Stimulated activated naive CD8-positive, alpha-beta T cell treated with anti-CD3 and anti-CD28 coated beads, Interleukin-15, Interleukin-2, amounts not matched to agents 100 ng/mL and 50 ng/mL, for 24 hours (primary cell): ENCODE measurements around the gene APOL4.
"Not testable (repeated sequence)": the region's sequence is repeated elsewhere in the genome, so short reads cannot be mapped to it uniquely, and the experiment has no call there.

Experiments used
- H3K27ac Mint-ChIP-seq: one replicate; pipeline ENCODE4 v1.8.0; 2021; ENCODE audit warnings: mild to moderate bottlenecking, mixed read lengths
- H3K27me3 Mint-ChIP-seq: one replicate; pipeline ENCODE4 v1.8.0; 2021; ENCODE audit warnings: mixed read lengths
- H3K36me3 Mint-ChIP-seq: one replicate; pipeline ENCODE4 v1.8.0; 2021; ENCODE audit warnings: low read depth, mixed read lengths
- H3K4me1 Mint-ChIP-seq: one replicate; pipeline ENCODE4 v1.8.0; 2021; ENCODE audit warnings: low read depth, mixed read lengths
- H3K4me3 Mint-ChIP-seq: one replicate; pipeline ENCODE4 v1.8.0; 2021; ENCODE audit warnings: mild to moderate bottlenecking, mixed read lengths
- H3K9me3 Mint-ChIP-seq: one replicate; pipeline ENCODE4 v1.8.0; 2021; ENCODE audit warnings: mixed read lengths

APOL4 gene

GRCh38 chr22:36165141-36165540 is 36.5 kb downstream of the APOL4 start:
- H3K27me3 Mint-ChIP-seq = no peaks in the 10 kb centered on the region
- no peak overlapping the region for H3K27ac Mint-ChIP-seq
- peaks cover 73% of the 10 kb centered on the region for H3K4me1 Mint-ChIP-seq
- no peak overlapping the region for H3K4me3 Mint-ChIP-seq
- peaks cover 8% of the 10 kb centered on the region for H3K9me3 Mint-ChIP-seq
- H3K36me3 Mint-ChIP-seq = no peaks in the 10 kb centered on the region

GRCh38 chr22:36164621-36165020 is 37.0 kb downstream of the APOL4 start:
- Mint-ChIP-seq H3K27ac (no peak overlapping the region), H3K27me3 (no peaks in the 10 kb centered on the region), H3K4me3 (no peak overlapping the region)

GRCh38 chr22:36163497-36163896 is 38.1 kb downstream of the APOL4 start:
- Mint-ChIP-seq H3K36me3 (no peaks in the 10 kb centered on the region), H3K27ac (no peak overlapping the region), H3K4me1 (peaks cover 90% of the 10 kb centered on the region), H3K27me3 (no peaks in the 10 kb centered on the region), H3K4me3 (peak overlapping the region; percentile 86), H3K9me3 (peaks cover 1% of the 10 kb centered on the region)

More at GRCh38 chr22:36164621-36165020, 37.0 kb downstream of the APOL4 start:
- Mint-ChIP-seq H3K36me3 (no peaks in the 10 kb centered on the region), H3K4me1 (peaks cover 79% of the 10 kb centered on the region), H3K9me3 (peaks cover 8% of the 10 kb centered on the region)

GRCh38 chr22:36162127-36163034 is 39.2 kb downstream of the APOL4 start:
- Mint-ChIP-seq H3K9me3 (no peaks in the 10 kb centered on the region), H3K27me3 (no peaks in the 10 kb centered on the region), H3K27ac (peak overlapping the region; percentile 99), H3K36me3 (no peaks in the 10 kb centered on the region), H3K4me1 (peaks cover 98% of the 10 kb centered on the region), H3K4me3 (peak overlapping the region; percentile 86)

- Mint-ChIP-seq H3K27ac (peak overlapping the region; percentile 99), H3K4me1 (peaks cover 98% of the 10 kb centered on the region), H3K4me3 (peak overlapping the region; percentile 86)
- not testable (repeated sequence) for H3K36me3 Mint-ChIP-seq, H3K27me3 Mint-ChIP-seq, H3K9me3 Mint-ChIP-seq
Measured at GRCh38 chr22:36161793-36162126, 39.8 kb downstream of the APOL4 start.

GRCh38 chr22:36160499-36160942 is 41.1 kb downstream of the APOL4 start, which contains the start of gene APOL3:
Gene APOL3 (minus strand): TSS chr22:36160755. CDS start chr22:36149055, 11,700 bp downstream.
- H3K27ac Mint-ChIP-seq = peak within 1 kb of the TSS; percentile 99
- H3K36me3 Mint-ChIP-seq = no peaks in the 10 kb centered on the region
- no peaks in the 10 kb centered on the region for H3K27me3 Mint-ChIP-seq
- peak within 1 kb of the TSS; percentile 86 for H3K4me3 Mint-ChIP-seq
- no peaks in the 10 kb centered on the region for H3K9me3 Mint-ChIP-seq
- peaks cover 98% of the 10 kb centered on the region for H3K4me1 Mint-ChIP-seq

- H3K27ac Mint-ChIP-seq = peak overlapping the region; percentile 99
- peaks cover 8% of the 10 kb centered on the region for H3K36me3 Mint-ChIP-seq
- H3K27me3 Mint-ChIP-seq = no peaks in the 10 kb centered on the region
- H3K4me1 Mint-ChIP-seq = peaks cover 98% of the 10 kb centered on the region
- H3K4me3 Mint-ChIP-seq = peak overlapping the region; percentile 86
- peaks cover 5% of the 10 kb centered on the region for H3K9me3 Mint-ChIP-seq
Measured at GRCh38 chr22:36156515-36157419, 44.8 kb downstream of the APOL4 start.

- peaks cover 6% of the 10 kb centered on the region for H3K9me3 Mint-ChIP-seq
- H3K4me3 Mint-ChIP-seq = peak overlapping the region; percentile 86
- H3K4me1 Mint-ChIP-seq = peaks cover 98% of the 10 kb centered on the region
- H3K36me3 Mint-ChIP-seq = peaks cover 12% of the 10 kb centered on the region
- H3K27me3 Mint-ChIP-seq = no peaks in the 10 kb centered on the region
- H3K27ac Mint-ChIP-seq = peak overlapping the region; percentile 99
Measured at GRCh38 chr22:36156119-36156514, 45.5 kb downstream of the APOL4 start.

- Mint-ChIP-seq H3K4me1 (peaks cover 98% of the 10 kb centered on the region), H3K27ac (peak overlapping the region; percentile 99), H3K27me3 (no peaks in the 10 kb centered on the region), H3K36me3 (peaks cover 15% of the 10 kb centered on the region), H3K4me3 (peak overlapping the region; percentile 86), H3K9me3 (peaks cover 6% of the 10 kb centered on the region)
Measured at GRCh38 chr22:36155702-36156101, 45.9 kb downstream of the APOL4 start.

- Mint-ChIP-seq H3K36me3 (peaks cover 22% of the 10 kb centered on the region), H3K4me3 (peak overlapping the region; percentile 24), H3K27me3 (no peaks in the 10 kb centered on the region), H3K27ac (peak overlapping the region; percentile 99), H3K9me3 (peaks cover 6% of the 10 kb centered on the region), H3K4me1 (peaks cover 93% of the 10 kb centered on the region)
Measured at GRCh38 chr22:36154423-36154945, 47.1 kb downstream of the APOL4 start.

- peak overlapping the region; percentile 84 for H3K27ac Mint-ChIP-seq
- H3K9me3 Mint-ChIP-seq = peaks cover 6% of the 10 kb centered on the region
- H3K4me1 Mint-ChIP-seq = peaks cover 85% of the 10 kb centered on the region
- peak overlapping the region; percentile 24 for H3K4me3 Mint-ChIP-seq
- H3K27me3 Mint-ChIP-seq = no peaks in the 10 kb centered on the region
- peaks cover 25% of the 10 kb centered on the region for H3K36me3 Mint-ChIP-seq
Measured at GRCh38 chr22:36153501-36154422, 47.8 kb downstream of the APOL4 start.

GRCh38 chr22:36152821-36153220 is 48.8 kb downstream of the APOL4 start:
- Mint-ChIP-seq H3K4me1 (peaks cover 76% of the 10 kb centered on the region), H3K36me3 (peaks cover 31% of the 10 kb centered on the region)
- H3K9me3 Mint-ChIP-seq, H3K27ac Mint-ChIP-seq, H3K4me3 Mint-ChIP-seq, H3K27me3 Mint-ChIP-seq: not testable (repeated sequence)

- H3K27ac Mint-ChIP-seq = peak overlapping the region; percentile 61
- H3K36me3 Mint-ChIP-seq = peaks cover 32% of the 10 kb centered on the region
- H3K27me3 Mint-ChIP-seq = no peaks in the 10 kb centered on the region
- H3K9me3 Mint-ChIP-seq = peaks cover 6% of the 10 kb centered on the region
- H3K4me1 Mint-ChIP-seq = peaks cover 70% of the 10 kb centered on the region
- no peak overlapping the region for H3K4me3 Mint-ChIP-seq
Measured at GRCh38 chr22:36152088-36152487, 49.5 kb downstream of the APOL4 start.
